ENCODE data around the gene ZNF625.

DNA sequence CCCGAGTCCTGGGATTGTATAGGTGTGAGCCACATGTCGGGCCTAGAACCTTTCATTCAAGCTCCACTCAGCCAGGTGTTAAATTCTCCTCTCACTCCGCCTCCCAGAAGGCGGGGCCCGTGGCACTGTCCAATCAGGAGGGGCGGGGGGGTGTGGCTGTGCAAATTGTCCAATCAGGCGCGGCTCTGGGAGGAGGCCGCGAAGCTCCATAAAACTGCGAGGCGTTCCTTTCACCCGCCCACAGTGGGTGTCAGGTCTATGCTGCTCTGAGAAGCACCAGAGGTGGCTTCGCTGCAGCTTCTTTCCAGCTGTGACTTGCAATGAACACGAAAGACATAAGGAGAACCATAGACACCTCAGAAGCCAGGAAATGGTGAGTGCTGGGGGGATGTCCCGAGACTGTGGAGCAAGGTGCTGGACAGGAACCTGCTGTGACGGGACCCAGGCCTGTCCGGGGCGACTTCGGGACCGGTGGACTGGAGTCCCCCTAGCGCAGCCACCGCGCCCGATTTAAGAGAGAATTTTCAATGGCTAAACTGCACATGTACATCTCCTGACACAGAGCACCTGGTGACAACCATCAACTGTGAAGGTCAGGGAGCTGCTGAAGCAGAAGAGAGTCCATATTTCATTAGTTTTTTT is 3.4 kb upstream of the ZNF625 start:
- TF ChIP-seq CTCF (IDR thresholded peaks at IDR 0.05) (no peak), POLR2A (IDR thresholded peaks at IDR 0.05) (no peak)
